TTC549 (cell line): ENCODE data around the gene ABLIM2.

Source experiments
- FAIRE-seq: peaks from 2 replicates; lab custom pipeline; 2012; peaks lifted over from hg19 to GRCh38; lab: Jason Lieb, UNC

Gene ABLIM2

GRCh38 chr4:8045909-8046308, 112.7 kb downstream of the ABLIM2 start:
- FAIRE-seq: no peak

DNA sequence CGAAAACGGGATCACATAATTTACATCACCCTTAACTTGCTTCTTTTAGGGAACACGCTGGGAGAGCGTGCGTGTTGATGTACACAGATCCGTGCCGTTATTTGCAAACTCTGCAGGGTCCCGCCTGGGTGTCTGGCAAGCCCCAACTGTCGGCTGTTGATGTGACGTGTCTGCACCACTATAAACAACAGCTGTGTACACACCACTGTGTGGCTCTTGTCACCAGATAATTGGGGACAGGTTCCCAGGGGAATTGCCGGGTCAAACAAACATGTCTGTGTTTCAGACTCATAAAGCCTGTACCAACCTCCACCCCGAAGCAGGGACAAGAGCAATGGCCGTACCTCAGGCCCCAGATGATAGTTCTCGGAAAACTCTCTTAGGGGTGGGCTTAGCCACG, 113.9 kb downstream of the ABLIM2 start:
- no peak for FAIRE-seq

DNA sequence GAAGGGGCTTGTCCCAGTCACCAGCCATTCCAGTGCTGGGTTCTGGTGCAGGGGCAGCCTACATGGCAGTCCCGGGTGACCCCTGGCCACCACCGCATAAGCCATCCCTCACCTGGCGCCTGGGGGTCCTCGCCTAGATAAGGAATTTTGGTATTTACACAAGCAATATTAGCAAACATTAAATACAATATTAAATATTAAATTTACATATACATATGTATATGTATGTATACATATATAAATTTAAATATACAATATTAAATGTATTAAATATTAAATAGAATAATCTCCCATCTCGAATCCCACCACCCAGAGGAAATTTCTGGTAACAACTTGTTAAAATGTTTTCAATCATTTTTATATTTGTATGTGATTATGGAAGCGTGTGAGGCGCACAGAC, 114.4 kb downstream of the ABLIM2 start:
- no peak for FAIRE-seq

- no peak for FAIRE-seq
Observed at GRCh38 chr4:8043596-8043995, 115.0 kb downstream of the ABLIM2 start.

GRCh38 chr4:8041868-8042267, 116.7 kb downstream of the ABLIM2 start:
- no peak for FAIRE-seq

DNA sequence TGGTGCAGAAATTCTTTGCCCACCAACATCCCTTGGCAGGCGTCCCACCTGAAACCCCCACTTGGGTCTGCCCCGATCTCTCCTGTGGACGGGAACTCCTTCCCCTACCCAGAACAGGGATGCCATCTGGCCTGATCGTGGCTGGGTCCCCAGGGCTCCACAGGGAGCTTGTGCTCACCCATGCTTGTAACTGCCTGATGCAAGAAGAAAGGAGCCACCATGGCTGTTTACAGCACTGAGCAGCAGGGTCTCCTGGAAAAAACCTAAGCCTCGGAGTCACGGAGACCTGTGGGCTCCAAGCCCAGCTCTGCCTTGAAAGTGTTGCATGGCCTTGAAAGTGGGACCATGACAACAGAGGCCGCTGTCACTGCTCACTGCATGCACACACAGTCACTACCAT, 117.4 kb downstream of the ABLIM2 start:
- FAIRE-seq: no peak

DNA sequence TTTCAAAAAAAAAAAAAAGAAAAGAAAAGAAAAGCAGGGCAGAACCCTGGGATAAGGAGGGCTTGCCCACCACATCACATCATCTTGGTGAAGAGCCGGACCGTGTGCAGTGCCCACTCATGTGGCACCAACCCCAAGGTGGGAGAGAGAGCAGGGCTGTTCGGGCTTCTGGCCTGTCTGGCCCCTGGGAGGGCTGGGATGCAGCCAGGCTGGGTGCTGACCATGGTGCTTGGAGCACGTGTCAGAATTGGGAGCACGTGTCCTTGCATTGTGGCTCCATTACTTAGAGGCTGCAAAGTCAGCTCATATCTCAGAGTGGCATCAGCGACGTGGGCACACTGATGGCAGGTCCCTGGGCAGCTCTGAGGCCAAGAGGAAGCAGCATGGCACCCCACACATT, 118.0 kb downstream of the ABLIM2 start:
- FAIRE-seq: no peak

- FAIRE-seq: no peak
Observed at GRCh38 chr4:8039853-8040252, 118.8 kb downstream of the ABLIM2 start.

GRCh38 chr4:8039290-8039689, 119.3 kb downstream of the ABLIM2 start:
- no peak for FAIRE-seq

DNA sequence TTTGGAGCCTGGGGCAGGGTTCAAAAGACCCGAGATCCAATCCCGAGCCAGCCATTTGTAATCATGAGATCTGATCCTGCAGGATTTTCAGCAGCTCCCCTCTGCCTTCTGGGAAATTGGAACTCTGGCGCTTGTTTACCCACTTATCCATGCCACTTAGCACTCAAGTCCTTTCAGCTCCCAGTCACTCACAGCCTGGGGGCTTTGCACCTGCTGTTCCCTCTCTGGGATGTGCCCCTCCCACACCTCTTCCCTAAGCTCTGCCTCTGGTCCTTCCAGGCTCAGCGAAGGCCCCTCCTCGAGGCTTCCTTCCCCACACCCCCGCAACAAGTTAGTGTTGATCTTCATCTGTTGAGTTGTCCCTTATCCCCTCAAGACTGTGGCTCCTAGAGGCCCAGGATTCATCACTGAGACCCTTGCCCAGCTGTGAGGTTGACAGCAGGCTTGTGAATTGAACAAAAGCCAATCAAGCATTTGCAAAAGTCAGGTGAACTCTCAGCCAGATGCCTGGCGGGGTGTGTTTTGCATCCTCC, 119.8 kb downstream of the ABLIM2 start:
- no peak for FAIRE-seq

- FAIRE-seq: no peak
Observed at GRCh38 chr4:8038083-8038482, 120.5 kb downstream of the ABLIM2 start.

DNA sequence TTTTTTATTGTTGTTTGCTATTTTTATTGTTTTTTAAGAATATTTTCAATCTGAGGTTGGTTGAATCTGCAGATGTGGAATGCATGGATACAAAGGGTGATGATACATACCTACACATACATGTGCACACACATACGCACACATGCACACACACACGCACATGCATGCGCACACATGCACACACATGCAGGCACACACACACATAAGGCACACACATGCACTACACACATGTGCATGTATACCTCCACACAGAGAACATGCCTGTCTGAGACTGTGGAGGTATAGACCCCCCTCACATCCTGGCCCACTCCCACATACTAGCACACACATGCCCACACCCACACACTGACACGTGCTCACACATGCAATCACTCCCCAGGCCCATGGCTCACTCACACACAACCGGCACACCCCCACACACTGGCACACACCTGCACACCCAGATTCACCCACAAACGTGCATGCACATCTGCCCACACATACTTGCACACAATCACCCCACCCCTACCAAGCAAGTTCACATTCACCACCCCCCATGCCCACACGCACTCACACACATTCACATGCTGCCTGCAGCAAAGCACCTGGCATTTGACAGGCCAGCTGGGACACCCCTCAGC, 121.4 kb downstream of the ABLIM2 start:
- FAIRE-seq: no peak

DNA sequence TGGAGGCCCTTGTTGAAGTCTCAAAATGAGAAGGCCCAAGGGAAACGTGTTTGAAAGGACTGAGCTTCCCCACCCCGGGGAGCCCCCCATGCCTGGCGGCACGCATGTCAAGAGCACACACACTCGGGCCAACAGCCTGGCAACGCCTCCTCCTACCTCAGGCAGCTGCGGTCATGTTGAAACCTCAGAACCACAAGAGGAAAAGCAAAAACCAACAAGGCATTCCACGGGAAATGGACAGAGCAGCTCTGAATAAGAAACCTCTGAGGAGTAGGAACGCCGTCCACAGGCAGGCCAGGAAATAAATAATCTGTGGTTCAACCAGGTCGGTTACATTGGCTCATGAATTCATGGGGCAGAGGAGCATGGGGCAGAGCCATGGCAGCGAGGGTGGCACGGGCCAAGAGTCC, 123.2 kb downstream of the ABLIM2 start:
- FAIRE-seq: no peak

- no peak for FAIRE-seq
Observed at GRCh38 chr4:8033829-8034528, 124.6 kb downstream of the ABLIM2 start.

GRCh38 chr4:8033067-8033755, 125.4 kb downstream of the ABLIM2 start:
- FAIRE-seq: no peak

DNA sequence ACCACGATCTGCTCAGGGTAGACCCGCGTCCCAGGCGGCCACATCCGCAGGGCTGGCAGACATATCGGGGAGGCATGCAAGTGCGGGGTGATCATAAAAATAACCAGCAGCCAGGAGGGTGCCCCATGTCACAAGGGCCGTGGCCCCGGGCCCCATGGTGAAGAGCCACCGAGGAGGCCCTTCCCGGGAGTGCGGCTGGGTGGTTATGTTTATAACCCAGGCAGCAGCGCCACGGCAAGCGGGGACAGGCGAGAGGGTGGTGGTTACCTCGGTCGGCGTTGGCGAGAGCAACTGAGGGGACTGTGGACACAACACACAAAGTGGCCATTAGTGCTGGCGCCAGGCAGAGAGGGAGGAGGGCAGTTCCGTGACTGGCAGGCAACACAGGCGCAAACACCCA, 126.2 kb downstream of the ABLIM2 start:
- no peak for FAIRE-seq

DNA sequence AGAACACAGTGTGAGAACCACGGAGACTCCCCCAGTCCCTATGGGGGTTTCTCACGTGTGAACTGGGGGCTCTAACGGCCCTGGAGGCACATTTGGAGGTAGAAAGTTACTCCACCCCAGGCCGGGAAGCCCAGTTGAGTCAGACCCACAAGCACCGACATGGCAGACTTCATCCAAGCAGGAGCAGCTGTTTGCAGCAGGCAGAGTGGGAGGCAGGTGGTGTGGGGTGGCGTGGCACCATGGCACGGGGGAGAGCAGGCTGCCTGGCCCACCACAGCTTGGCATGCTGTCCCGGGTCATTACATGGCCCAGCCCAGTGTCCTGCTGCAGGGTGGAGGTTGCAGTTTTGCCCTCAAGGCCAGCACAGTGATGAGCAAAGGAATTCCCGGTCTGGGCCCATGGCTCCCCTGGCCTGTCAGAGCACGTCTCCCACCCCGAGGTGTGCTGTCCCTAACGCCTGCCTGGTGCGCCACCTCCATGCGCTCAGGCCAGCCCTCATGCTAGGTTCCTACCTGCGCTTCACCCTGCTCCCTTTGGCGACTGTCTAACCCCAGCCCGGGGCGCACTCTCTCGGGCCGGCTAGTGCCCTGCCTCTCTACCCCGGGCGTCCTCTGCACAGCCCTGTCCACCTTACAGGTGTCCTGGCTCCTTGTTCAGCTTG, 128.4 kb downstream of the ABLIM2 start:
- FAIRE-seq: no peak

GRCh38 chr4:8029689-8030088, 128.9 kb downstream of the ABLIM2 start:
- FAIRE-seq: no peak

GRCh38 chr4:8028884-8029568, 129.6 kb downstream of the ABLIM2 start:
- FAIRE-seq: no peak

DNA sequence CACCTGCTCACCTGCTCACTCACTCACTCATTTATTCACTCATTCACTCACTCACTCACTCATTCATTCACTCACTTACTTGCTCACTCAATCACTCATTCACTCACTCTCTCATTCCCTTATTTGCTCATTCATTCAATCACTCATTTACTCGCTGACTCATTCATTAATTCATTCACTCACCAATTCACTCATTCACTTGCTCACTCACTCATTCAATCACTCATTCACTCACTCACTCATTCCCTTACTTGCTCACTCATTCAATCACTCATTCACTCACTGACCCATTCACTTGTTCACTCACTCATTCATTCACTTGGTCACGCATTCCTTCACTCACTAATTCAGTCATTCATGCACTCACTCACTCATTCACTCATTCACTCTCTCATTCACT, 130.2 kb downstream of the ABLIM2 start:
- FAIRE-seq: no peak

DNA sequence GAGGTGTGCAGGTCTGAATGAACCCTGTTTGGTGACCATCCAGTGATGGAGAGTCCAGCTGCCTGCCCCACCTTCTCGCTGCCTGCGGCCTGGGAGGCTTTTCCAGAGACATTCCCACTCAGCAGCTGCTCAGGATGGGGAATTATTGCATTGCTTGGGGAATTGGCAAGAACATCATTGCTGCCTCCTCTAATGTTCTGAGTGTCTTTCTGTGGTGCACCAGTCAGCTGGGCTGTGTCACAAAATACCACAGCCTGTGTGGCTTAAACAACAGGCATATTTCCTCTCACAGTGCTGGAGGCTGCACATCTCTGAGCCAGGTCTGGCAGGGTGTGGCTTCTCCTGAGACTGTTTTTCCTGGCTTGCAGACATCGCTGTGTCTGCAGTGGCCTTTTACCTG, 132.2 kb downstream of the ABLIM2 start:
- no peak for FAIRE-seq

DNA sequence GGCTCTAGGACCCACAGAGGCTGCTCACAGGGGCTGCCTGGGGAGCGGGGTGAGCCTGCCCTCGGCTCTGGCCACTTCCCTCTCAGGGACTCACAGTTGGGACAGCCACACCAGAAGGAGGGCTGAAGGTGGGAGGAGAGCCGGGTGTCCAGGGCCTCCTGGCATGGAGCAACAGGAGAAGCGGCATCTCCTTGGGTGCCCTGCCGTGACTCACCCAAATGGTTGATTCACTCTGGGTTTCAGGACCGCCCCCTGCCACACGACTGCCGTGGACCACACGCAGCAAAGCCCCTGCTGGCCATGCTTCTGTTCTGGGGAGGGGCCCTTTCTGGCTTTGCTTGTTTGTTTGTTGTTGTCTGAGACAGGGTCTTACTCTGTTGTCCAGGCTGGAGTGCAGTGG, 132.9 kb downstream of the ABLIM2 start:
- FAIRE-seq: no peak
